Peyer's patch (tissue), 4 donors: Measurements from ENCODE around the gene RBM39.
A peak's percentile ranks its signal among the peaks of the same experiment; 100 is the strongest.

ENCODE experiments used
- CTCF ChIP-seq, 6 experiments: fragments of 450-650 bp in 4 of 6; fragments of 200-600 bp in 2 of 6; sonication (generic) in 1 of 6; IDR thresholded peaks; one replicate each; pipeline ENCODE4 v1.5.1; 2017 to 2019; ENCODE audit warnings: antibody characterized with exemption in 6 of 6, mild to moderate bottlenecking in 3 of 6, moderate library complexity in 1 of 6
- POLR2A ChIP-seq, 2 donors: fragments of 450-650 bp; IDR thresholded peaks; one replicate each; pipeline ENCODE4 v1.5.1; 2017; ENCODE audit warnings: antibody characterized with exemption in 2 of 2, mild to moderate bottlenecking in 2 of 2, moderate library complexity in 2 of 2

- no peak for TF ChIP-seq CTCF (IDR thresholded peaks at IDR 0.05)
- peak in 1 of 2 donors; percentile 17 for TF ChIP-seq POLR2A (IDR thresholded peaks at IDR 0.05)
These were observed 31.2 kb upstream of the RBM39 start for GRCh38 chr20:35773154-35773751.
